ENCODE results near the gene ZNF532.
"Not testable (repeated sequence)": the region's sequence is repeated elsewhere in the genome, so short reads cannot be mapped to it uniquely, and the experiment has no call there.

ZNF532 gene

GRCh38 chr18:59011786-59012185 is 147.1 kb downstream of the ZNF532 start:
- DNase-seq, result no peak

- no peak for DNase-seq
Observed at GRCh38 chr18:59012815-59013705, 148.4 kb downstream of the ZNF532 start.

GRCh38 chr18:59013744-59014143 is 149.1 kb downstream of the ZNF532 start:
- DNase-seq, result no peak

- no peak for DNase-seq
Observed at GRCh38 chr18:59015531-59016152, 151.0 kb downstream of the ZNF532 start.

GRCh38 chr18:59021500-59021899 is 156.8 kb downstream of the ZNF532 start:
- no peak for DNase-seq

GRCh38 chr18:59022167-59022945 is 157.7 kb downstream of the ZNF532 start:
- DNase-seq, result no peak

- DNase-seq, result no peak
Observed at GRCh38 chr18:59024829-59025228, 160.2 kb downstream of the ZNF532 start.

- not testable (repeated sequence) for DNase-seq
Observed at GRCh38 chr18:59025532-59025931, 160.9 kb downstream of the ZNF532 start.

- DNase-seq, result no peak
Observed at GRCh38 chr18:59026364-59026763, 161.7 kb downstream of the ZNF532 start.

GRCh38 chr18:59026831-59027410 is 162.2 kb downstream of the ZNF532 start:
- no peak for DNase-seq

GRCh38 chr18:59029663-59030429 is 165.2 kb downstream of the ZNF532 start:
- DNase-seq, result no peak

GRCh38 chr18:59032308-59032707 is 167.6 kb downstream of the ZNF532 start:
- no peak for DNase-seq

GRCh38 chr18:59033359-59033758 is 168.7 kb downstream of the ZNF532 start:
- no peak for DNase-seq

- DNase-seq, result no peak
Observed at GRCh38 chr18:59033974-59034373, 169.3 kb downstream of the ZNF532 start.

GRCh38 chr18:59035591-59035990 is 170.9 kb downstream of the ZNF532 start:
- no peak for DNase-seq
